Keratinocyte (primary cell): ENCODE data around the gene TRIB2.

Experiments used
- CTCF ChIP-seq, 3 experiments: IDR thresholded peaks in 1 of 3; conservative IDR thresholded peaks in 1 of 3; optimal IDR thresholded peaks in 1 of 3; 2 replicates in 2 of 3; 3 replicates in 1 of 3; pipeline versions ENCODE3 to v1.5.1; 2011; ENCODE audit warnings: low read length in 3 of 3, mild to moderate bottlenecking in 3 of 3, moderate library complexity in 2 of 3, control low read depth in 1 of 3, inconsistent platforms in 1 of 3; ENCODE audit not compliant: insufficient read depth in 2 of 3; ENCODE audit errors: extremely low read depth in 1 of 3
- EZH2 ChIP-seq: IDR thresholded peaks from one replicate; pipeline ENCODE4 v1.6.1; 2012; ENCODE audit warnings: inconsistent platforms, mild to moderate bottlenecking, low read length, moderate library complexity

GRCh38 chr2:12685956-12686355 is 30.8 kb upstream of the TRIB2 start:
- TF ChIP-seq CTCF (optimal IDR thresholded peaks at IDR 0.05 in 1 of 3, IDR thresholded peaks at IDR 0.05 in 1 of 3, conservative IDR thresholded peaks at IDR 0.05 in 1 of 3; ENCODE audit: extremely low read depth in 1 of 3, insufficient read depth in 2 of 3, low read length in 3 of 3) (no peak), EZH2 (no peak)
